A673 (cell line): ENCODE data around the gene CHKA. TPM values are rescaled to one million over a fixed set of nuclear protein-coding genes. Genes with fewer than 3 reads are reported as not detected.

Source experiments
- BruUV-seq: library from RNA; stranded (reverse); fragments of 400-500 nt; replicated peaks from 2 replicates; lab custom pipeline; 2021; lab: Mats Ljungman, UMichigan
- CTCF ChIA-PET: fragments of 300-600 bp; sonication (Branson Sonifier 250); formaldehyde crosslinking; loops from one replicate; lab custom pipeline; 2022; ENCODE audit warnings: antibody characterized with exemption; lab: Charles Lee
- POLR2A ChIA-PET: fragments of 300-600 bp; sonication (Branson Sonifier 250); formaldehyde crosslinking; loops from one replicate; lab custom pipeline; 2022; ENCODE audit warnings: antibody characterized with exemption; ENCODE audit not compliant: low non-redundant PET; lab: Charles Lee
- DNase-seq: peaks from one replicate; pipeline ENCODE4 v3.0.0-alpha.2; 2015; ENCODE audit warnings: low spot score
- H3K27ac ChIP-seq: fragments of 200-600 bp; sonication (generic); 2 replicates; pipeline ENCODE4 v1.5.1; 2016; ENCODE audit warnings: mixed run types, low read depth, mild to moderate bottlenecking, mixed read lengths, antibody characterized with exemption, low read length; ENCODE audit not compliant: poor library complexity, severe bottlenecking
- H3K27me3 ChIP-seq: fragments of 200-600 bp; sonication (generic); replicated peaks from 2 replicates; pipeline ENCODE4 v1.6.1; 2017; ENCODE audit warnings: mixed run types, low read depth, mild to moderate bottlenecking, mixed read lengths, antibody characterized with exemption, low read length; ENCODE audit not compliant: insufficient read depth, poor library complexity
- H3K36me3 ChIP-seq: fragments of 200-600 bp; sonication (generic); 2 replicates; pipeline ENCODE4 v1.6.1; 2016; ENCODE audit warnings: mixed run types, mild to moderate bottlenecking, mixed read lengths, antibody characterized with exemption, low read length; ENCODE audit not compliant: insufficient read depth, poor library complexity, severe bottlenecking
- H3K4me1 ChIP-seq: fragments of 200-600 bp; sonication (generic); 2 replicates; pipeline ENCODE4 v1.6.1; 2017; ENCODE audit warnings: mixed run types, mild to moderate bottlenecking, mixed read lengths, antibody characterized with exemption, low read length; ENCODE audit not compliant: insufficient read depth, poor library complexity, severe bottlenecking
- H3K4me3 ChIP-seq: fragments of 200-600 bp; sonication (generic); 2 replicates; pipeline ENCODE4 v1.5.1; 2016; ENCODE audit warnings: low read depth, mixed run types, mild to moderate bottlenecking, mixed read lengths, low read length; ENCODE audit not compliant: poor library complexity, severe bottlenecking
- H3K9me3 ChIP-seq: fragments of 200-600 bp; sonication (generic); 2 replicates; pipeline ENCODE4 v1.6.1; 2016; ENCODE audit warnings: mixed run types, low read depth, mild to moderate bottlenecking, mixed read lengths, antibody characterized with exemption, low read length; ENCODE audit not compliant: poor library complexity, severe bottlenecking
- EZH2 ChIP-seq: fragments of 200-600 bp; sonication (generic); IDR thresholded peaks from 2 replicates; pipeline ENCODE4 v1.6.1; 2017; ENCODE audit warnings: borderline replicate concordance, low read depth, mild to moderate bottlenecking, mixed read lengths, antibody characterized with exemption, low read length; ENCODE audit not compliant: poor library complexity, severe bottlenecking
- intact Hi-C: fragments of 100-400 bp; cut with micrococcal nuclease; formaldehyde crosslinking; loops from one replicate; pipeline ENCODE4 v1.10.0; 2022; ENCODE audit not compliant: unreplicated experiment
- total RNA-seq: library from RNA; stranded (reverse); gene quantifications from 2 replicates; pipeline ENCODE4 v1.2.3, GENCODE V29; 2021
- TF ChIP-seq, protein P1 (sequence below): fragments of 300-800, 200-600 bp; sonication (generic); conservative IDR thresholded peaks from 2 replicates; pipeline ENCODE4 v1.5.1; 2017; ENCODE audit warnings: low read depth, mild to moderate bottlenecking, antibody characterized with exemption, low read length, moderate library complexity, mixed read lengths

CHKA gene
- total RNA-seq, 1 experiment from 2014 or later, result 37.5 TPM

GRCh38 chr11:68135161-68135560 is 14.0 kb upstream of the CHKA start:
- CTCF ChIA-PET, result no interaction called here
- no peaks in the 10 kb centered on the region for H3K36me3 ChIP-seq
- H3K4me3 ChIP-seq, result no peak overlapping the region
- no peak for TF ChIP-seq EZH2
- TF ChIP-seq, protein P1, sequence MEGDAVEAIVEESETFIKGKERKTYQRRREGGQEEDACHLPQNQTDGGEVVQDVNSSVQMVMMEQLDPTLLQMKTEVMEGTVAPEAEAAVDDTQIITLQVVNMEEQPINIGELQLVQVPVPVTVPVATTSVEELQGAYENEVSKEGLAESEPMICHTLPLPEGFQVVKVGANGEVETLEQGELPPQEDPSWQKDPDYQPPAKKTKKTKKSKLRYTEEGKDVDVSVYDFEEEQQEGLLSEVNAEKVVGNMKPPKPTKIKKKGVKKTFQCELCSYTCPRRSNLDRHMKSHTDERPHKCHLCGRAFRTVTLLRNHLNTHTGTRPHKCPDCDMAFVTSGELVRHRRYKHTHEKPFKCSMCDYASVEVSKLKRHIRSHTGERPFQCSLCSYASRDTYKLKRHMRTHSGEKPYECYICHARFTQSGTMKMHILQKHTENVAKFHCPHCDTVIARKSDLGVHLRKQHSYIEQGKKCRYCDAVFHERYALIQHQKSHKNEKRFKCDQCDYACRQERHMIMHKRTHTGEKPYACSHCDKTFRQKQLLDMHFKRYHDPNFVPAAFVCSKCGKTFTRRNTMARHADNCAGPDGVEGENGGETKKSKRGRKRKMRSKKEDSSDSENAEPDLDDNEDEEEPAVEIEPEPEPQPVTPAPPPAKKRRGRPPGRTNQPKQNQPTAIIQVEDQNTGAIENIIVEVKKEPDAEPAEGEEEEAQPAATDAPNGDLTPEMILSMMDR, result no peak
- BruUV-seq, result no TSS peak
- intact Hi-C loops, result no loop called here
- no peak overlapping the region for H3K27ac ChIP-seq
- H3K4me1 ChIP-seq, result no peaks in the 10 kb centered on the region
- POLR2A ChIA-PET, result no interaction called here
- no peak for DNase-seq
- no peaks in the 10 kb centered on the region for H3K27me3 ChIP-seq
- H3K9me3 ChIP-seq, result peaks cover 12% of the 10 kb centered on the region

DNA sequence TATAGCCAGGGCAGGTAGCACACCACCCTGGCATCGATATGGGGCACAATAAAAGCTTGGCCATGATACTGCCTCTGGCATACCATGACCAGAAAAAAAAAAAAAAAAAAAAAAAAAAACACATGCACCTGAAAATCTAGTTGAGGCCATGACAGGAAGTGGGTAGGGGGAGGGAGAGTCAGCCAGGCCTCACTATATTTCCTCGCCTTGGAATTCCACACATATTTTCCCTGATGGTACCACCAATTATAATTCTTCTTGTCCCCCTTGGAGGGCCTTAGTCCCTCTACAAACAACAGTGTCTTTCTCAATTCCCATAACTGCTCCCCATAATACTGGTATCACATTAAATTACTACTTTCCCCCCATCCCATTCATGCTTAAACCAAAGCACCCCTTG is 12.6 kb upstream of the CHKA start:
- intact Hi-C loops, result no loop called here
- ChIA-PET CTCF (no interaction called here), POLR2A (no interaction called here)
- H3K9me3 ChIP-seq, result peaks cover 12% of the 10 kb centered on the region
- BruUV-seq, result no TSS peak
- H3K36me3 ChIP-seq, result no peaks in the 10 kb centered on the region
- no peak overlapping the region for H3K4me3 ChIP-seq
- TF ChIP-seq EZH2, result no peak
- TF ChIP-seq, protein P1, result no peak
- no peaks in the 10 kb centered on the region for H3K27me3 ChIP-seq
- no peak for DNase-seq
- no peak overlapping the region for H3K27ac ChIP-seq
- no peaks in the 10 kb centered on the region for H3K4me1 ChIP-seq

GRCh38 chr11:68130121-68130520 is 8.9 kb upstream of the CHKA start:
- no peak overlapping the region for H3K4me3 ChIP-seq
- no peaks in the 10 kb centered on the region for H3K27me3 ChIP-seq
- no peaks in the 10 kb centered on the region for H3K4me1 ChIP-seq
- POLR2A ChIA-PET, result no interaction called here
- no peak for DNase-seq
- no peaks in the 10 kb centered on the region for H3K36me3 ChIP-seq
- TF ChIP-seq, protein P1, result no peak
- no peak for TF ChIP-seq EZH2
- no TSS peak for BruUV-seq
- H3K9me3 ChIP-seq, result peaks cover 12% of the 10 kb centered on the region
- intact Hi-C loops, result no loop called here
- CTCF ChIA-PET, result no interaction called here
- no peak overlapping the region for H3K27ac ChIP-seq
